Endometrial microvascular endothelial cells (primary cell): ENCODE results near the gene TMF1. TPM values are rescaled to one million over a fixed set of nuclear protein-coding genes. Genes with fewer than 3 reads are reported as not detected.

Experiments used
- in situ Hi-C: cut with HindIII; loops from 2 replicates; pipeline ENCODE4 v1.10.0; 2017; ENCODE audit warnings: low sequenced_read_pairs, low pct_unique_long_range_greater_than_20kb; ENCODE audit errors: inconsistent ontology term
- total RNA-seq: library from RNA; depleted of rRNA; stranded (reverse); fragments of >200 nt; gene quantifications from one replicate; pipeline ENCODE4 v1.2.3, GENCODE V29; 2015; ENCODE audit errors: inconsistent ontology term

Gene TMF1
- total RNA-seq = 17.3 TPM

GRCh38 chr3:69051756-69052471 is at the start of gene TMF1:
Gene TMF1, minus strand, starts transcription at chr3:69052333. Its CDS starts 247 bp downstream, at chr3:69052086.
- in situ Hi-C loops = no loop called here

- in situ Hi-C loops = no loop called here
Measured at GRCh38 chr3:69099576-69099975, 47.4 kb upstream of the TMF1 start.

- in situ Hi-C loops = no loop called here
Measured at GRCh38 chr3:69097407-69098086, 45.4 kb upstream of the TMF1 start.

GRCh38 chr3:69096299-69096698 is 44.2 kb upstream of the TMF1 start:
- in situ Hi-C loops = no loop called here

- in situ Hi-C loops = no loop called here
Measured at GRCh38 chr3:69095636-69096035, 43.5 kb upstream of the TMF1 start.

GRCh38 chr3:69094467-69095205 is 42.5 kb upstream of the TMF1 start:
- in situ Hi-C loops = no loop called here

- in situ Hi-C loops = no loop called here
Measured at GRCh38 chr3:69092030-69092516, 39.9 kb upstream of the TMF1 start.

- in situ Hi-C loops = no loop called here
Measured at GRCh38 chr3:69091389-69092029, 39.4 kb upstream of the TMF1 start.

- in situ Hi-C loops = no loop called here
Measured at GRCh38 chr3:69090021-69090420, 37.9 kb upstream of the TMF1 start.

- in situ Hi-C loops = loop anchor here (10.0 kb wide), 1 partner anchor 77 kb away; no protein-coding TSS in a partner anchor
Measured at GRCh38 chr3:69088063-69088462, 35.9 kb upstream of the TMF1 start.

- in situ Hi-C loops = loop anchor here (10.0 kb wide), 1 partner anchor 78 kb away; no protein-coding TSS in a partner anchor
Measured at GRCh38 chr3:69087030-69087791, 35.1 kb upstream of the TMF1 start.

- in situ Hi-C loops = loop anchor here (10.0 kb wide), 1 partner anchor 79 kb away; no protein-coding TSS in a partner anchor
Measured at GRCh38 chr3:69085833-69086722, 33.9 kb upstream of the TMF1 start.

GRCh38 chr3:69085168-69085832 is 33.2 kb upstream of the TMF1 start:
- in situ Hi-C loops = loop anchor here (10.0 kb wide), 1 partner anchor 80 kb away; no protein-coding TSS in a partner anchor

- in situ Hi-C loops = loop anchor here (10.0 kb wide), 1 partner anchor 80 kb away; no protein-coding TSS in a partner anchor
Measured at GRCh38 chr3:69084326-69085167, 32.4 kb upstream of the TMF1 start, which contains the start of gene ARL6IP5. Gene ARL6IP5, plus strand, starts transcription at chr3:69084937. Its CDS starts 111 bp downstream, at chr3:69085048.

GRCh38 chr3:69082805-69083204 is 30.7 kb upstream of the TMF1 start:
- in situ Hi-C loops = loop anchor here (10.0 kb wide), 1 partner anchor 82 kb away; no protein-coding TSS in a partner anchor

GRCh38 chr3:69082361-69082760 is 30.2 kb upstream of the TMF1 start:
- in situ Hi-C loops = loop anchor here (10.0 kb wide), 1 partner anchor 82 kb away; no protein-coding TSS in a partner anchor
